HepG2 (cell line): ENCODE results near the gene EDC3. TPM values are rescaled to one million over a fixed set of nuclear protein-coding genes. Genes with fewer than 3 reads are reported as not detected.
"Not testable (repeated sequence)": the region's sequence is repeated elsewhere in the genome, so short reads cannot be mapped to it uniquely, and the experiment has no call there.

Source experiments
- ATAC-seq: fragments of 200-7000 bp; cut with Tn5 transposase; 3 replicates; pipeline ENCODE4 v1.9.1; 2020; ENCODE audit warnings: mild to moderate bottlenecking, moderate library complexity
- BruUV-seq: library from RNA; stranded (reverse); fragments of 400-500 nt; replicated peaks from 2 replicates; lab custom pipeline; 2021; lab: Mats Ljungman, UMichigan
- CTCF ChIA-PET: fragments of 300-600 bp; formaldehyde crosslinking; extraction: SDS; loops from one replicate; lab custom pipeline; 2021; ENCODE audit warnings: low total read pairs, inconsistent platforms, low intra/inter-chr PET ratio; lab: Yijun Ruan, JAX
- POLR2A ChIA-PET: fragments of 350-600 bp; sonication (Branson Sonifier 250); formaldehyde crosslinking; loops from one replicate; lab custom pipeline; 2020; ENCODE audit warnings: antibody characterized with exemption, inconsistent platforms; lab: Yijun Ruan, JAX
- DNase-seq: peaks from one replicate; pipeline ENCODE4 v3.0.0-alpha.2; 2015; ENCODE audit warnings: low spot score
- FAIRE-seq: peaks from 3 replicates; lab custom pipeline; 2011; peaks lifted over from hg19 to GRCh38; lab: Jason Lieb, UNC
- H2AFZ ChIP-seq: one replicate; pipeline ENCODE4 v1.6.1; 2011; ENCODE audit warnings: low read length, inconsistent platforms
- H3K27ac ChIP-seq: fragments of 300-600 bp; 3 replicates; pipeline ENCODE4 v1.8.0; 2011; ENCODE audit warnings: mixed run types, mild to moderate bottlenecking, mixed read lengths, low read length, inconsistent platforms; ENCODE audit not compliant: insufficient read depth; ENCODE audit errors: extremely low read length
- H3K27me3 ChIP-seq, 2 experiments: fragments of 200-600 bp in 1 of 2; 2 replicates in 1 of 2; 3 replicates in 1 of 2; pipeline versions ENCODE4 v1.6.0 to v1.8.0; 2011; ENCODE audit warnings: low read length in 2 of 2, mild to moderate bottlenecking in 2 of 2, moderate library complexity in 2 of 2, inconsistent platforms in 1 of 2; ENCODE audit not compliant: insufficient read depth in 2 of 2, control insufficient read depth in 1 of 2
- H3K36me3 ChIP-seq, 2 experiments: fragments of 200-600 bp in 1 of 2; replicated peaks in 1 of 2; 2 replicates in 1 of 2; 3 replicates in 1 of 2; pipeline versions ENCODE4 v1.5.1 to v1.8.0; 2011; ENCODE audit warnings: low read length in 2 of 2, inconsistent platforms in 1 of 2; ENCODE audit not compliant: insufficient read depth in 2 of 2, control insufficient read depth in 1 of 2
- H3K4me1 ChIP-seq: 2 replicates; pipeline ENCODE4 v1.5.1; 2012; ENCODE audit warnings: low read length, inconsistent platforms; ENCODE audit not compliant: insufficient read depth
- H3K4me2 ChIP-seq: 2 replicates; pipeline ENCODE4 v1.6.0; 2011; ENCODE audit warnings: low read depth, low read length, inconsistent platforms
- H3K4me3 ChIP-seq, 3 experiments: fragments of 200-600 bp in 1 of 3; sonication (generic), shearing (Covaris generic) in 1 of 3; replicated peaks in 1 of 3; 2 replicates each; pipeline ENCODE4 v1.5.1; 2011 to 2016; ENCODE audit warnings: low read length in 3 of 3, inconsistent platforms in 2 of 3, low read depth in 2 of 3, mild to moderate bottlenecking in 2 of 3, control low read depth in 1 of 3, mixed read lengths in 1 of 3; ENCODE audit not compliant: insufficient read depth in 1 of 3
- H3K79me2 ChIP-seq: one replicate; pipeline ENCODE4 v1.6.1; 2011; ENCODE audit warnings: low read length, inconsistent platforms; ENCODE audit not compliant: insufficient read depth
- H3K9ac ChIP-seq: 2 replicates; pipeline ENCODE4 v1.6.0; 2011; ENCODE audit warnings: mild to moderate bottlenecking, low read depth, low read length, inconsistent platforms; ENCODE audit not compliant: insufficient read depth
- H3K9me3 ChIP-seq: 2 replicates; pipeline ENCODE4 v1.5.1; 2012; ENCODE audit warnings: mild to moderate bottlenecking, low read length
- H4K20me1 ChIP-seq: 2 replicates; pipeline ENCODE4 v1.6.0; 2011; ENCODE audit warnings: inconsistent platforms, mild to moderate bottlenecking, low read length, moderate library complexity; ENCODE audit not compliant: insufficient read depth
- CREB1 ChIP-seq, 2 experiments: fragments of 450-650 bp in 1 of 2; IDR thresholded peaks; 2 replicates each; pipeline ENCODE4 v1.6.1; 2016 to 2017; ENCODE audit warnings: control low read depth in 1 of 2, mild to moderate bottlenecking in 1 of 2, missing compliant biosample characterization in 1 of 2, missing genetic modification characterization in 1 of 2
- MYNN ChIP-seq: sonication (generic); formaldehyde crosslinking; IDR thresholded peaks from 2 replicates; pipeline ENCODE4 v1.4.0; 2020; ENCODE audit warnings: mild to moderate bottlenecking, low read depth, missing genetic modification reagents
- NR2F1 ChIP-seq, 2 experiments: fragments of 450-650 bp in 1 of 2; formaldehyde crosslinking in 1 of 2; IDR thresholded peaks; 2 replicates each; pipeline versions ENCODE4 v1.5.0 to v1.6.1; 2016 to 2020; ENCODE audit warnings: mild to moderate bottlenecking in 1 of 2, missing compliant biosample characterization in 1 of 2, missing genetic modification reagents in 1 of 2, moderate library complexity in 1 of 2
- ZNF691 ChIP-seq: sonication (generic); formaldehyde crosslinking; IDR thresholded peaks from 2 replicates; pipeline ENCODE4 v1.4.0; 2020; ENCODE audit warnings: missing genetic modification reagents, low read depth, mild to moderate bottlenecking, borderline replicate concordance
- WGBS: methylation state at CpG from one replicate; pipeline ENCODE4 v1.1.6; 2017; ENCODE audit warnings: low lambda C conversion rate; 5-methylcytosine and 5-hydroxymethylcytosine counted together
- in situ Hi-C: cut with HindIII; loops from 2 replicates; pipeline ENCODE4 v1.10.0; 2017; ENCODE audit warnings: low pct_unique_long_range_greater_than_20kb; ENCODE audit not compliant: extremely low pct_ligation_motif_present
- intact Hi-C: fragments of 100-400 bp; cut with micrococcal nuclease; formaldehyde crosslinking; loops from one replicate; pipeline ENCODE4 v1.10.0; 2022; ENCODE audit not compliant: unreplicated experiment
- polyA plus RNA-seq, 8 experiments: library from polyadenylated mRNA; depleted of rRNA in 3 of 8; stranded (reverse) in 7 of 8; unstranded in 1 of 8; fragments of >200 nt; fragmentation: Illumina TruSeq in 4 of 8; extraction: Trizol in 4 of 8; gene quantifications; 2 replicates each; pipeline versions ENCODE4 v1.2.1 to v1.2.3, GENCODE V29; 2011 to 2016; ENCODE audit warnings: low read depth in 4 of 8, missing spikeins in 1 of 8, mixed read lengths in 1 of 8; ENCODE audit not compliant: insufficient read depth in 1 of 8
- total RNA-seq, 5 experiments: library from RNA; depleted of rRNA; stranded (reverse); fragments of >200 nt; fragmentation: Illumina TruSeq; extraction: Trizol; gene quantifications; 2 replicates each; pipeline ENCODE4 v1.2.3, GENCODE V29; 2016; ENCODE audit warnings: low read depth in 1 of 5

Gene EDC3
- total and polyA plus RNA-seq, 2 of the 13 experiments (the other 11 are each of a cell fraction or from before 2014, with no cell fraction given) = 17.4 to 32.0 TPM

DNA sequence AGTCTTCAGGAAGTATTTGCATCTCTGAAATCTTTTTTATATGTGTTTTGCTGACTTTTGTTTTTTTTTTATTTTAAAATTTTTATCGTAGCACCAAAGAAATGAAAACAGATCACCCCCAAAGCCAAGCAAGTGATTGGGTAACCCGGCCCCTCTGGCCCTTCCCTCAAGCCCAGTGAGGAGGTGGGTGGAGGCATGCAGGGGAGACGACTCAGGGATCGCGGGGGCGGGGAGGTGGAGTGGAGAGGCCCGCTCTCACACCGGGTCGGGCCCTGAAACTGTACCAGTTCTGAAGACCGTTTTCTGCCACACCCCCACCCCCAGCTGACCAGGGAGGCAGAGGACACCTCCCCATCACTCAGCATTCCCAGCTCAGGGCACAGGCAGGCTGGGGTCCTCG is 99.1 kb downstream of the EDC3 start:
- ATAC-seq, in situ Hi-C loops, H3K79me2 ChIP-seq, H4K20me1 ChIP-seq, H3K9ac ChIP-seq, CTCF ChIA-PET, H3K4me3 ChIP-seq, POLR2A ChIA-PET, H3K4me2 ChIP-seq, H2AFZ ChIP-seq, FAIRE-seq, H3K27me3 ChIP-seq, DNase-seq, H3K9me3 ChIP-seq, BruUV-seq, H3K27ac ChIP-seq: not testable (repeated sequence)
- intact Hi-C loops = loop anchor here (5.0 kb wide), 1 partner anchor 49 kb away; no protein-coding TSS in a partner anchor
- 87% methylated on average over 10 of the region's 11 CpGs for WGBS
- Histone ChIP-seq H3K36me3 (peaks cover 8 to 10% of the 10 kb centered on the region in 2 experiments; a peak in 2 of 5 replicates), H3K4me1 (peaks cover 40% of the 10 kb centered on the region)

- WGBS = 94% methylated on average over 5 of the region's 5 CpGs
- no TSS peak for BruUV-seq
- DNase-seq (no peak), ATAC-seq (no peak)
- CTCF ChIA-PET = no interaction called here
- no peak overlapping the region for H3K27ac ChIP-seq
- intact Hi-C loops = loop anchor here (5.0 kb wide), 1 partner anchor 48 kb away; no protein-coding TSS in a partner anchor
- H3K79me2 ChIP-seq = no peaks in the 10 kb centered on the region
- POLR2A ChIA-PET = no interaction called here
- peaks cover 40% of the 10 kb centered on the region for H3K4me1 ChIP-seq
- in situ Hi-C loops = no loop called here
- no peaks in the 10 kb centered on the region; a peak in 1 of 5 replicates for H3K27me3 ChIP-seq
- no peak overlapping the region for H3K4me3 ChIP-seq
- no peak overlapping the region for H2AFZ ChIP-seq
- no peak overlapping the region for H3K9ac ChIP-seq
- no peak for TF ChIP-seq CREB1 (IDR thresholded peaks at IDR 0.05)
- no peak for TF ChIP-seq CREB1 (CRISPR knock-in tag; IDR thresholded peaks at IDR 0.05)
- no peak for TF ChIP-seq NR2F1 (CRISPR knock-in tag; IDR thresholded peaks at IDR 0.05)
- no peak for TF ChIP-seq MYNN (CRISPR knock-in tag)
- no peak for TF ChIP-seq ZNF691
- TF ChIP-seq, all 625 proteins: peak for 0
- Histone ChIP-seq H3K9me3 (no peaks in the 10 kb centered on the region), H3K4me2 (no peak overlapping the region), H4K20me1 (no peaks in the 10 kb centered on the region), H3K36me3 (peaks cover 9 to 16% of the 10 kb centered on the region in 2 experiments; a peak in 3 of 5 replicates)
- FAIRE-seq = no peak
Measured at GRCh38 chr15:74595271-74595670, 100.6 kb downstream of the EDC3 start.
